IMR-90 (cell line): ENCODE data around the gene LRP1B. TPM values are rescaled to one million over a fixed set of nuclear protein-coding genes. Genes with fewer than 3 reads are reported as not detected.

Experiments
- ATAC-seq: fragments of 200-7000 bp; cut with Tn5 transposase; 2 replicates; pipeline ENCODE4 v1.9.1; 2020; ENCODE audit warnings: low read depth, mild to moderate bottlenecking, moderate library complexity
- BruUV-seq: library from RNA; stranded (reverse); fragments of 400-500 nt; replicated peaks from 2 replicates; lab custom pipeline; 2021; lab: Mats Ljungman, UMichigan
- CTCF ChIA-PET: fragments of 300-600 bp; formaldehyde crosslinking; extraction: SDS; loops from one replicate; lab custom pipeline; 2021; ENCODE audit warnings: antibody characterized with exemption; lab: Yijun Ruan, JAX
- POLR2A ChIA-PET: fragments of 300-600 bp; sonication (Branson Sonifier 250); formaldehyde crosslinking; loops from one replicate; lab custom pipeline; 2022; ENCODE audit warnings: antibody characterized with exemption; ENCODE audit not compliant: unreplicated experiment; lab: Charles Lee
- DNase-seq: peaks from one replicate; pipeline ENCODE4 v3.0.0; 2013
- H2AFZ ChIP-seq: replicated peaks from 2 replicates; pipeline ENCODE3; 2013; ENCODE audit warnings: low read length, mild to moderate bottlenecking; ENCODE audit not compliant: poor library complexity
- H2AK5ac ChIP-seq: 2 replicates; pipeline ENCODE4 v1.6.1; 2013; ENCODE audit warnings: low read depth, low read length, inconsistent platforms
- H2AK9ac ChIP-seq: replicated peaks from 2 replicates; pipeline ENCODE3; 2013; ENCODE audit warnings: mild to moderate bottlenecking, low read depth, low read length, moderate library complexity; ENCODE audit not compliant: poor library complexity
- H2BK120ac ChIP-seq: 2 replicates; pipeline ENCODE4 v1.6.1; 2013; ENCODE audit warnings: low read depth, low read length, inconsistent platforms
- H2BK15ac ChIP-seq: 3 replicates; pipeline ENCODE4 v1.6.1; 2013; ENCODE audit warnings: low read depth, low read length, inconsistent platforms
- H2BK20ac ChIP-seq: 2 replicates; pipeline ENCODE4 v1.6.1; 2013; ENCODE audit warnings: low read depth, mild to moderate bottlenecking, inconsistent platforms, low read length, moderate library complexity
- H2BK5ac ChIP-seq: 2 replicates; pipeline ENCODE4 v1.6.1; 2013; ENCODE audit warnings: mild to moderate bottlenecking, low read depth, low read length, inconsistent platforms; ENCODE audit not compliant: poor library complexity, severe bottlenecking
- H3K14ac ChIP-seq: replicated peaks from 2 replicates; pipeline ENCODE4 v1.6.1; 2013; ENCODE audit warnings: low read depth, low read length, inconsistent platforms
- H3K18ac ChIP-seq: 2 replicates; pipeline ENCODE4 v1.6.1; 2013; ENCODE audit warnings: low read depth, low read length, control low read depth
- H3K23ac ChIP-seq: 2 replicates; pipeline ENCODE4 v1.6.1; 2013; ENCODE audit warnings: low read depth, low read length, inconsistent platforms
- H3K27ac ChIP-seq: 2 replicates; pipeline ENCODE4 v1.5.1; 2013; ENCODE audit warnings: mild to moderate bottlenecking, control low read depth, low read length; ENCODE audit not compliant: insufficient read depth
- H3K27me3 ChIP-seq: 2 replicates; pipeline ENCODE4 v1.6.1; 2013; ENCODE audit warnings: low read length; ENCODE audit not compliant: control insufficient read depth, insufficient read depth
- H3K36me3 ChIP-seq: 2 replicates; pipeline ENCODE4 v1.6.1; 2013; ENCODE audit warnings: low read length, mixed read lengths; ENCODE audit not compliant: control insufficient read depth, insufficient read depth
- H3K4ac ChIP-seq: 2 replicates; pipeline ENCODE4 v1.6.1; 2013; ENCODE audit warnings: low read depth, low read length, inconsistent platforms
- H3K4me1 ChIP-seq: 2 replicates; pipeline ENCODE4 v1.6.1; 2013; ENCODE audit warnings: low read length, mixed read lengths; ENCODE audit not compliant: control insufficient read depth, insufficient read depth
- H3K4me2 ChIP-seq: 2 replicates; pipeline ENCODE4 v1.6.1; 2013; ENCODE audit warnings: low read depth, mild to moderate bottlenecking, control low read depth, low read length, moderate library complexity
- H3K4me3 ChIP-seq: 2 replicates; pipeline ENCODE4 v1.5.1; 2013; ENCODE audit warnings: low read depth, mild to moderate bottlenecking, control low read depth, low read length, moderate library complexity; ENCODE audit not compliant: insufficient read depth
- H3K56ac ChIP-seq: 2 replicates; pipeline ENCODE4 v1.6.1; 2013; ENCODE audit warnings: low read length, inconsistent platforms; ENCODE audit not compliant: insufficient read depth; ENCODE audit errors: extremely low read depth
- H3K79me1 ChIP-seq, 2 experiments: 2 replicates each; pipeline ENCODE4 v1.6.1; 2013; ENCODE audit warnings: low read length in 2 of 2, inconsistent platforms in 1 of 2, low read depth in 1 of 2
- H3K9ac ChIP-seq: 2 replicates; pipeline ENCODE4 v1.6.1; 2013; ENCODE audit warnings: low read depth, low read length, control low read depth
- H3K9me1 ChIP-seq: 2 replicates; pipeline ENCODE4 v1.6.1; 2013; ENCODE audit warnings: low read length, inconsistent platforms; ENCODE audit not compliant: insufficient read depth
- H3K9me3 ChIP-seq: 2 replicates; pipeline ENCODE4 v1.6.1; 2013; ENCODE audit warnings: low read length; ENCODE audit not compliant: control insufficient read depth, insufficient read depth
- H4K20me1 ChIP-seq: 2 replicates; pipeline ENCODE4 v1.6.1; 2013; ENCODE audit warnings: low read length, inconsistent platforms; ENCODE audit not compliant: insufficient read depth
- H4K5ac ChIP-seq: 2 replicates; pipeline ENCODE4 v1.6.1; 2013; ENCODE audit warnings: mild to moderate bottlenecking, low read depth, low read length, control low read depth
- H4K8ac ChIP-seq, 2 experiments: 2 replicates each; pipeline ENCODE4 v1.6.1; 2013; ENCODE audit warnings: low read depth in 2 of 2, low read length in 2 of 2, control low read depth in 1 of 2, inconsistent platforms in 1 of 2
- H4K91ac ChIP-seq: 2 replicates; pipeline ENCODE4 v1.6.1; 2013; ENCODE audit warnings: low read depth, low read length, inconsistent platforms; ENCODE audit not compliant: insufficient read depth
- BHLHE40 ChIP-seq: fragments of 150-350 bp; IDR thresholded peaks from 2 replicates; pipeline ENCODE4 v1.6.1; 2016; ENCODE audit warnings: mild to moderate bottlenecking, low read depth, low read length
- CHD1 ChIP-seq: IDR thresholded peaks from 2 replicates; pipeline ENCODE4 v1.6.1; 2012; ENCODE audit warnings: low read depth, low read length, improper control_type of control experiment
- CTCF ChIP-seq: conservative IDR thresholded peaks from 2 replicates; pipeline ENCODE4 v1.5.1; 2012; ENCODE audit warnings: mild to moderate bottlenecking, low read depth, low read length, improper control_type of control experiment
- ELK1 ChIP-seq: fragments of 150-350 bp; IDR thresholded peaks from 2 replicates; pipeline ENCODE4 v1.6.1; 2016; ENCODE audit warnings: low read depth, mild to moderate bottlenecking, low read length, moderate library complexity, borderline replicate concordance
- FOS ChIP-seq: fragments of 150-350 bp; IDR thresholded peaks from 2 replicates; pipeline ENCODE4 v1.6.1; 2016; ENCODE audit warnings: low read depth, low read length
- MAZ ChIP-seq: IDR thresholded peaks from 2 replicates; pipeline ENCODE4 v1.6.1; 2012; ENCODE audit warnings: low read depth, mild to moderate bottlenecking, low read length, improper control_type of control experiment, moderate library complexity, borderline replicate concordance
- MXI1 ChIP-seq: IDR thresholded peaks from 2 replicates; pipeline ENCODE4 v1.6.1; 2012; ENCODE audit warnings: low read depth, mild to moderate bottlenecking, low read length, moderate library complexity, borderline replicate concordance
- POLR2A ChIP-seq: IDR thresholded peaks from 2 replicates; pipeline ENCODE4 v1.6.1; 2012; ENCODE audit warnings: mild to moderate bottlenecking, low read depth, low read length
- RCOR1 ChIP-seq: IDR thresholded peaks from 2 replicates; pipeline ENCODE4 v1.6.1; 2012; ENCODE audit warnings: mild to moderate bottlenecking, low read length, improper control_type of control experiment; ENCODE audit not compliant: insufficient replicate concordance
- RFX5 ChIP-seq: IDR thresholded peaks from 2 replicates; pipeline ENCODE4 v1.8.0; 2012; ENCODE audit warnings: low read depth, mild to moderate bottlenecking, low read length, moderate library complexity
- SMC3 ChIP-seq: fragments of 150-350 bp; IDR thresholded peaks from 2 replicates; pipeline ENCODE4 v1.6.1; 2016; ENCODE audit warnings: low read depth, mild to moderate bottlenecking, antibody characterized with exemption, low read length, moderate library complexity
- USF2 ChIP-seq: fragments of 150-350 bp; IDR thresholded peaks from 2 replicates; pipeline ENCODE4 v1.6.1; 2017; ENCODE audit warnings: mild to moderate bottlenecking, antibody characterized with exemption, low read length, low read depth
- WGBS, 2 experiments: methylation state at CpG; one replicate each; pipeline versions ENCODE4 v1.1.5 to v1.1.7; 2013; ENCODE audit warnings: missing lambda C conversion rate in 2 of 2; ENCODE audit not compliant: insufficient read length in 1 of 2; ENCODE audit errors: extremely low coverage in 2 of 2; 5-methylcytosine and 5-hydroxymethylcytosine counted together
- dilution Hi-C: fragments of 300-500 bp; cut with HindIII; formaldehyde crosslinking; loops from one replicate; pipeline ENCODE4 v1.14.3; 2018; ENCODE audit warnings: low sequenced_read_pairs; ENCODE audit not compliant: unreplicated experiment
- in situ Hi-C: fragments of 300-500 bp; cut with MboI; formaldehyde crosslinking; loops from 3 replicates; pipeline ENCODE4 v1.14.3; 2019; ENCODE audit warnings: low sequenced_read_pairs, inconsistent platforms, mixed read lengths
- intact Hi-C: fragments of 100-400 bp; cut with micrococcal nuclease; formaldehyde crosslinking; loops from 2 replicates; pipeline ENCODE4 v1.10.0; 2022
- polyA plus RNA-seq, 3 experiments: library from polyadenylated mRNA; depleted of rRNA; stranded (reverse); fragments of >200 nt; gene quantifications; 2 replicates each; pipeline ENCODE4 v1.2.3, GENCODE V29; 2012; ENCODE audit warnings: low replicate concordance in 1 of 3
- total RNA-seq: library from RNA; depleted of rRNA; stranded (reverse); fragments of >200 nt; gene quantifications from 2 replicates; pipeline ENCODE4 v1.2.3, GENCODE V29; 2012

Gene LRP1B
- total and polyA plus RNA-seq, 2 of the 4 experiments (the other 2 are of a cell fraction), result under 0.01 to 0.02 TPM

GRCh38 chr2:141697035-141697434, 433.8 kb downstream of the LRP1B start:
- no peaks in the 10 kb centered on the region for H3K27me3 ChIP-seq
- H2BK15ac ChIP-seq, result no peak overlapping the region
- H4K5ac ChIP-seq, result no peak overlapping the region
- H3K27ac ChIP-seq, result no peak overlapping the region
- H3K23ac ChIP-seq, result no peak overlapping the region
- no peak overlapping the region for H3K18ac ChIP-seq
- H2AK9ac ChIP-seq, result no peak overlapping the region
- no CpG with 5 or more reads among the region's 3 CpGs for WGBS, 2 experiments
- in situ Hi-C loops (no loop called here), intact Hi-C loops (no loop called here), dilution Hi-C loops (no loop called here)
- no TSS peak for BruUV-seq
- no peak overlapping the region for H2BK120ac ChIP-seq
- no peaks in the 10 kb centered on the region for H3K79me1 ChIP-seq
- no peak overlapping the region for H4K91ac ChIP-seq
- TF ChIP-seq CHD1, result no peak
- no peak for TF ChIP-seq SMC3
- TF ChIP-seq CTCF, result no peak
- TF ChIP-seq FOS, result no peak
- TF ChIP-seq ELK1, result no peak
- TF ChIP-seq BHLHE40, result no peak
- no peak for TF ChIP-seq POLR2A
- no peak for TF ChIP-seq RFX5
- no peak for TF ChIP-seq USF2
- TF ChIP-seq RCOR1, result no peak
- no peak for TF ChIP-seq MAZ
- no peak for TF ChIP-seq MXI1
- no peak overlapping the region for H3K56ac ChIP-seq
- no peaks in the 10 kb centered on the region for H4K20me1 ChIP-seq
- no peaks in the 10 kb centered on the region for H3K36me3 ChIP-seq
- no peaks in the 10 kb centered on the region for H3K9me1 ChIP-seq
- DNase-seq (no peak), ATAC-seq (no peak)
- H3K9me3 ChIP-seq, result no peaks in the 10 kb centered on the region
- H2AFZ ChIP-seq, result no peak overlapping the region
- no peak overlapping the region for H4K8ac ChIP-seq
- no peak overlapping the region for H2BK5ac ChIP-seq
- POLR2A ChIA-PET, result no interaction called here
- H3K14ac ChIP-seq, result no peak overlapping the region
- no peak overlapping the region for H3K4me3 ChIP-seq
- H3K4me2 ChIP-seq, result no peak overlapping the region
- no peak overlapping the region for H2AK5ac ChIP-seq
- H3K4ac ChIP-seq, result no peak overlapping the region
- H3K9ac ChIP-seq, result no peak overlapping the region
- no peaks in the 10 kb centered on the region for H3K4me1 ChIP-seq
- no peak overlapping the region for H2BK20ac ChIP-seq
- CTCF ChIA-PET, result no interaction called here
